Measurements from ENCODE around the gene ASCC2.

- TF ChIP-seq, protein P1, sequence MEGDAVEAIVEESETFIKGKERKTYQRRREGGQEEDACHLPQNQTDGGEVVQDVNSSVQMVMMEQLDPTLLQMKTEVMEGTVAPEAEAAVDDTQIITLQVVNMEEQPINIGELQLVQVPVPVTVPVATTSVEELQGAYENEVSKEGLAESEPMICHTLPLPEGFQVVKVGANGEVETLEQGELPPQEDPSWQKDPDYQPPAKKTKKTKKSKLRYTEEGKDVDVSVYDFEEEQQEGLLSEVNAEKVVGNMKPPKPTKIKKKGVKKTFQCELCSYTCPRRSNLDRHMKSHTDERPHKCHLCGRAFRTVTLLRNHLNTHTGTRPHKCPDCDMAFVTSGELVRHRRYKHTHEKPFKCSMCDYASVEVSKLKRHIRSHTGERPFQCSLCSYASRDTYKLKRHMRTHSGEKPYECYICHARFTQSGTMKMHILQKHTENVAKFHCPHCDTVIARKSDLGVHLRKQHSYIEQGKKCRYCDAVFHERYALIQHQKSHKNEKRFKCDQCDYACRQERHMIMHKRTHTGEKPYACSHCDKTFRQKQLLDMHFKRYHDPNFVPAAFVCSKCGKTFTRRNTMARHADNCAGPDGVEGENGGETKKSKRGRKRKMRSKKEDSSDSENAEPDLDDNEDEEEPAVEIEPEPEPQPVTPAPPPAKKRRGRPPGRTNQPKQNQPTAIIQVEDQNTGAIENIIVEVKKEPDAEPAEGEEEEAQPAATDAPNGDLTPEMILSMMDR (IDR thresholded peaks at IDR 0.05) = no peak
- TF ChIP-seq POLR2AphosphoS5 (IDR thresholded peaks at IDR 0.05) = peak; percentile 52 to 58
- TF ChIP-seq POLR2A (IDR thresholded peaks at IDR 0.05; ENCODE audit: low read depth) = no peak
- no peak for TF ChIP-seq EP300 (IDR thresholded peaks at IDR 0.05)
These were observed 38.8 kb downstream of the ASCC2 start for GRCh38 chr22:29799217-29799680.

Data from esophagus muscularis mucosa (tissue), 4 donors.